ENCODE results near the gene PNKP. TPM values are rescaled to one million over a fixed set of nuclear protein-coding genes. Genes with fewer than 3 reads are reported as not detected.

PNKP gene
- total RNA-seq, 1 experiment from 2014 or later, result 141 TPM

- Histone ChIP-seq H2AFZ (ENCODE audit: low read length) (no peak overlapping the region), H3K4me3 (ENCODE audit: low read length) (no peak overlapping the region), H4K20me1 (ENCODE audit: low read length) (peaks cover 29% of the 10 kb centered on the region; the same call in 1 of the 2 replicates), H3K4me2 (ENCODE audit: low read length) (no peak overlapping the region), H3K4me1 (ENCODE audit: insufficient read depth, low read length) (peaks cover 19% of the 10 kb centered on the region), H3K27me3 (ENCODE audit: low read length) (no peaks in the 10 kb centered on the region), H3F3A (ENCODE audit: low read length, unreplicated experiment) (peaks cover 5% of the 10 kb centered on the region), H3K79me2 (ENCODE audit: low read length) (peaks cover 34% of the 10 kb centered on the region), H3K9ac (ENCODE audit: low read length) (no peak overlapping the region), H3K9me2 (replicated peaks; ENCODE audit: low read length) (no peaks in the 10 kb centered on the region), H3K36me3 (ENCODE audit: low read depth, low read length) (peaks cover 22% of the 10 kb centered on the region; the same call in 1 of the 2 replicates), H3K27ac (ENCODE audit: low read length) (no peak overlapping the region), H3K9me3 (ENCODE audit: low read length) (no peaks in the 10 kb centered on the region)
- ChIA-PET POLR2A (ENCODE audit: unreplicated experiment) (no interaction called here), CTCF (no interaction called here)
- TF ChIP-seq EZH2phosphoT487 (IDR thresholded peaks at IDR 0.05; ENCODE audit: borderline replicate concordance, low read length) (no peak), CTCF (conservative IDR thresholded peaks at IDR 0.05; ENCODE audit: low read depth, low read length) (no peak), EZH2 (IDR thresholded peaks at IDR 0.05; ENCODE audit: low read length, unreplicated experiment) (no peak)
- BruUV-seq (replicated peaks), result no TSS peak
- intact Hi-C loops (cut with micrococcal nuclease), result loop anchor here (5.0 kb wide), 1 partner anchor 87 kb away; the partner anchor contains the start of gene AP2A1
- DNase-seq (no peak), ATAC-seq (no peak)
Observed at GRCh38 chr19:49854378-49855263, 12.8 kb downstream of the PNKP start.

GRCh38 chr19:49853852-49854377, 13.5 kb downstream of the PNKP start:
- H3K9me3 ChIP-seq (ENCODE audit: low read length), result no peaks in the 10 kb centered on the region
- H3K4me1 ChIP-seq (ENCODE audit: insufficient read depth, low read length), result peaks cover 24% of the 10 kb centered on the region
- H3F3A ChIP-seq (ENCODE audit: low read length, unreplicated experiment), result peaks cover 5% of the 10 kb centered on the region
- ChIA-PET POLR2A (ENCODE audit: unreplicated experiment) (no interaction called here), CTCF (no interaction called here)
- no peaks in the 10 kb centered on the region for H3K27me3 ChIP-seq (ENCODE audit: low read length)
- TF ChIP-seq EZH2 (IDR thresholded peaks at IDR 0.05; ENCODE audit: low read length, unreplicated experiment) (no peak), CTCF (conservative IDR thresholded peaks at IDR 0.05; ENCODE audit: low read depth, low read length) (no peak), EZH2phosphoT487 (IDR thresholded peaks at IDR 0.05; ENCODE audit: borderline replicate concordance, low read length) (no peak)
- peaks cover 20% of the 10 kb centered on the region; the same call in 1 of the 2 replicates for H3K36me3 ChIP-seq (ENCODE audit: low read depth, low read length)
- H3K4me2 ChIP-seq (ENCODE audit: low read length), result peak overlapping the region; percentile 96; the same call in 1 of the 2 replicates
- H3K79me2 ChIP-seq (ENCODE audit: low read length), result peaks cover 41% of the 10 kb centered on the region
- BruUV-seq (replicated peaks), result no TSS peak
- no peak for DNase-seq
- H4K20me1 ChIP-seq (ENCODE audit: low read length), result peaks cover 29% of the 10 kb centered on the region; the same call in 1 of the 2 replicates
- H3K27ac ChIP-seq (ENCODE audit: low read length), result no peak overlapping the region
- no peak for ATAC-seq
- H3K4me3 ChIP-seq (ENCODE audit: low read length), result no peak overlapping the region
- H3K9me2 ChIP-seq (replicated peaks; ENCODE audit: low read length), result no peaks in the 10 kb centered on the region
- intact Hi-C loops (cut with micrococcal nuclease), result loop anchor here (5.0 kb wide), 1 partner anchor 87 kb away; the partner anchor contains the start of gene AP2A1
- H3K9ac ChIP-seq (ENCODE audit: low read length), result no peak overlapping the region
- H2AFZ ChIP-seq (ENCODE audit: low read length), result no peak overlapping the region

Data from PC-3 (cell line).